Sigmoid colon (tissue), 4 donors: ENCODE results near the gene H6PD.

Source experiments
- CTCF ChIP-seq, 4 experiments: fragments of 450-650 bp in 3 of 4; fragments of 200-600 bp in 1 of 4; IDR thresholded peaks; one replicate each; pipeline ENCODE4 v1.5.1; 2016 to 2019; ENCODE audit warnings: antibody characterized with exemption in 4 of 4, mild to moderate bottlenecking in 3 of 4, moderate library complexity in 2 of 4
- EP300 ChIP-seq, 4 donors: sonication (generic); formaldehyde crosslinking; IDR thresholded peaks; one replicate each; pipeline ENCODE4 v1.6.1; 2017; ENCODE audit warnings: antibody characterized with exemption in 4 of 4

DNA sequence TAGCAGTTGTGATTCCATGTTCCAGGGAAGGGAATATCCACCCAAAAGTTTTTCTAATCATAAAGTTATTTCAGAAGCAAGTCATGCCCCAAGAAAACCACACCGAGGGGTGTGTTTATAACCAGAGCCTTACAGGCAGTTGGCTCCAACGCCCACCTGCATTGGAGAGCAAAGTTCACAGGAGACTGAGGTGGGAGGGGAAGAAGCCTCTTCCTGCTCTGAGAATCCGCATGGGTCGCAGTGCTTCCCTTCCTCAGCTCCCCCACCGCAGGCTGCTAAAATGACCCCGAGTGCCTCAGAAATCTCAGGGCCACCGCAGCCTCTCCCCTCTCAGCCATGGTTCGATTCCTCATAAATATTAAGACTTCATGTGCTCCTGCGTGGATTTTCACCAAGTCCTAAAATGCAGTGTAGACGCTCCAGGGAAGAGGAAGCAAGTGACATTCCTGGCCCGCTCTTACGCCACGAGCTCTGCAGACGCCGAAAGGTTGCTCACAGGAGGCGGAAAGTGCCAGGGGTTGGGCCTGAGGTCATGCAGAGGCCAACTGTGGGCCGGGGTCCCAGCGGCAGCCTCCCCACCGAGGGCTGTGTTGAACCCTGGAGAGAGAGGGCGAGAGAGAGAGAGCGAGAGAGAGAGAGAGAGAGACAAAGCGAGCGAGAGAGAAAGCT lies 44.7 kb downstream of the H6PD start:
- TF ChIP-seq CTCF (IDR thresholded peaks at IDR 0.05) (no peak), EP300 (IDR thresholded peaks at IDR 0.05) (no peak)
